Retinal pigment epithelial cell (primary cell): Measurements from ENCODE around the gene PRKCZ.

Source experiments
- DNase-seq: peaks from one replicate; pipeline ENCODE4 v3.0.0-alpha.2; 2010; ENCODE audit warnings: low read depth
- H3K4me3 ChIP-seq: 2 replicates; pipeline ENCODE4 v1.5.1; 2011; ENCODE audit warnings: mild to moderate bottlenecking, low read length, control low read depth, moderate library complexity
- CTCF ChIP-seq: conservative IDR thresholded peaks from 2 replicates; pipeline ENCODE4 v1.5.1; 2011; ENCODE audit warnings: low read depth, low read length, control low read depth, inconsistent platforms

The PRKCZ gene

GRCh38 chr1:2130156-2130555 lies 79.9 kb downstream of the PRKCZ start:
- no peak for DNase-seq
- TF ChIP-seq CTCF: no peak
- H3K4me3 ChIP-seq: no peak overlapping the region

DNA sequence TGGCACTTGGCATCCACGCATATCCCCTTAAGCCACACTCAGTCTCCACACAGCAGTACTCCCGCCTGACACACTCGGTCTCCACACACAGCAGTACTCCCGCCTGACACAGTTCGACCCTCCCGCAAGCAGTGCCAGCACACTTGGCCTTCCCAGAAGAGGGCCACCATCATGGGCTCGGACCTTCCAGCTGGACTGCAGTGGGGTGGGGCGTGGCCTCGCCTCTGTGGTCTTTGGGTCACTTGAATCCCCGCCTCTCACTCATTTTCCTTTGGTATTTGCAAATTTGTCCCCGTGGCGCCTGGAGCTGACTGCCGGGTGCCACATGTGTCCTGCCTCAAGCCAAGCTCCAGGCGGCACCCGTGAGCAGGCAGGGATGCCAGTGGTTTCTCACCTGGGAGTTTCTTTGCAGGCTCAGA lies 80.7 kb downstream of the PRKCZ start:
- H3K4me3 ChIP-seq: no peak overlapping the region
- DNase-seq: no peak
- TF ChIP-seq CTCF: no peak

DNA sequence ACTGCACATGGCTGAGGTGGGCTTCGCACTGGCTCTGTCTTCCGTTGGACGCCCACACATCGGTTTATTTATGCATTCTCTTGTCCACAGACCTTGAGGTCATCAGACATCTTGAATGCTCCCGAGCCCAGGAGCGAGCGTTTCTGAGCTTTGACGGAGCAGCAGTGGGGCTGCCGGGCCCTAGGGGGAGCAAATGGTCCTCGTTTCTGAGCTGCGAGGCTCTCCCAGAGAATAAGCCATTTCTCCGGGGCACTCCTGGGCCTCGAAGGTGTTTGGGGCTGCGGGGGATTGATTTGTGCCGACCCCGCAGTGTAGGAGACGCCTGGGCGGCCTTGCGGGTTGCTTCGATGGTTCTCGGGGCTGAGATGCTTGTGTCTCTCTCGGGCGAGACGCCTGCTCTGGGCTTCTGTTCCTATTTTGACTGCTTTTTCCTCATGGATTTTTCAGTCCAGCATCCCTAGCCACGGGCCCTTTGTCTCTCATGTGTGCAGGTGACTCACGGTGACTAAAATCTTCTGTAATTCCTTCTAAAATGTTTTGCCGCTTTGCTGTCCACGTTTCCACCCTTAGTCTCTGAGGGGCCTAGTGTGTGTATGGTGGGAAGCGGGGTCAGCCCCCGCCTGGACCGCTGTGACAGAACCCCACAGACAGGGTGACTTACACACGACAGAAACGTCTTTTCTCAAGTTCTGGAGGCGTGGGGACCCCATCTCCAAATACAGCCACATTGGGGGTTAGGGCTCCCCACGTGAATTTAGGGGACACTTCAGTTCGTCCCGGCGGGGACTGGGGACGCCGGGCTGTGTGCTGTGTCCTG lies 82.2 kb downstream of the PRKCZ start:
- H3K4me3 ChIP-seq: peak overlapping the region; percentile 57
- no peak for DNase-seq
- peak; percentile 63 for TF ChIP-seq CTCF

DNA sequence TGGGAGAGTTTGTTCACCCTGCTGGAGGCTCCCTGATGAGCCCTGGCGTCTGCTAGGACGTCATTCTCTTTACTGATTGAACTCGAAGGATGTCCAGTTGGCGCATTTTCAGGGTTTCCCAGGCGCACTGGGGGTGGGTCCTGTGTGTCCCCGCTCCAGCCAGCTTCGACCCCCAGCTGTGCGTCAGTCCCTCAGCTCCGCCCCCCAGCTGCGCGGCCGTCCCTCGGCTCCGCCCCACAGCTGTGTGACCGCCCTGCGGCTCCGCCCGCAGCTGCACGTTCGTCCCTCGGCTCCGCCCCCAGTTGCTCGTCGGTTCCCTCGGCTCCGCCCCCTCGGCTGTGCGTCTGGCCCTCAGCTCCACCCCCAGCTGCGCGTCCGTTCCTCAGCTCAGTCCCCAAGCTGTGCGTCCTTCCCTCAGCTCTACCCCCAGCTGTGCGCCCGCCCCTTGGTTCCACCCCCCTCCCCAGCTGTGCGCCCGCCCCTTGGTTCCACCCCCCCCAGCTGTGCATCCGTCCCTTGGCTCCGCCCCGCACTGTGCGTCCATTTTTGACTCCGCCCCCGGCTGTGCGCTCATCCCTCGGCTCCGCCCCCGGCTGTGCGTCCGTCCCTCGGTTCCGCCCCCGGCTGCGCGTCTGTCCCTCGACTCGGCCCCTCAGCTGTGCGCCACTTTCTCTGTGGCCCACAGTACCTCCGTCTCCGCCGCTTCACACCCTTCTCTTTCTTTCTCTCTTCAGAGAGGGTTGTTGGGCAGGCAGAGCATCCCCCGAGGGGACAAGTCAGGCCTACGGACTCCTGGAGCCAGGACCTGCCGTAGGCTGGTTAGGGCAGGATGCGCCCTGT lies 83.0 kb downstream of the PRKCZ start:
- no peak for DNase-seq
- TF ChIP-seq CTCF: no peak
- H3K4me3 ChIP-seq: peak overlapping the region; percentile 57

GRCh38 chr1:2133879-2134215 lies 83.6 kb downstream of the PRKCZ start:
- peak overlapping the region; percentile 57 for H3K4me3 ChIP-seq
- no peak for TF ChIP-seq CTCF
- no peak for DNase-seq

- no peak overlapping the region for H3K4me3 ChIP-seq
- no peak for DNase-seq
Measured at GRCh38 chr1:2134266-2134620, 84.0 kb downstream of the PRKCZ start.

More at GRCh38 chr1:2134266-2134620, 84.0 kb downstream of the PRKCZ start:
- no peak for TF ChIP-seq CTCF
